ENCODE results near the gene FBXW12. TPM values are rescaled to one million over a fixed set of nuclear protein-coding genes. Genes with fewer than 3 reads are reported as not detected.

The FBXW12 gene
- total RNA-seq, 1 experiment from 2014 or later = not detected

GRCh38 chr3:48436477-48436787 lies 64.4 kb downstream of the FBXW12 start:
- TF ChIP-seq EZH2phosphoT487 (IDR thresholded peaks at IDR 0.05; ENCODE audit: borderline replicate concordance, low read length) (no peak), CTCF (conservative IDR thresholded peaks at IDR 0.05; ENCODE audit: low read depth, low read length) (no peak), EZH2 (IDR thresholded peaks at IDR 0.05; ENCODE audit: low read length, unreplicated experiment) (no peak)
- Histone ChIP-seq H3K9ac (ENCODE audit: low read length) (no peak overlapping the region), H3K4me1 (ENCODE audit: insufficient read depth, low read length) (peaks cover 11% of the 10 kb centered on the region), H4K20me1 (ENCODE audit: low read length) (peaks cover 2% of the 10 kb centered on the region), H3K9me2 (replicated peaks; ENCODE audit: low read length) (no peaks in the 10 kb centered on the region), H3K36me3 (ENCODE audit: low read depth, low read length) (peaks cover 15% of the 10 kb centered on the region), H3K4me2 (ENCODE audit: low read length) (no peak overlapping the region), H3K27me3 (ENCODE audit: low read length) (no peaks in the 10 kb centered on the region), H3K4me3 (ENCODE audit: low read length) (no peak overlapping the region), H3K27ac (ENCODE audit: low read length) (no peak overlapping the region), H3K9me3 (ENCODE audit: low read length) (no peaks in the 10 kb centered on the region), H2AFZ (ENCODE audit: low read length) (no peak overlapping the region), H3F3A (ENCODE audit: low read length, unreplicated experiment) (no peaks in the 10 kb centered on the region), H3K79me2 (ENCODE audit: low read length) (peaks cover 31% of the 10 kb centered on the region)
- ChIA-PET POLR2A (ENCODE audit: unreplicated experiment) (interaction anchor here (0.8 kb wide), 1 partner anchor 35 kb away, joined by 4 read pairs; no protein-coding TSS in a partner anchor), CTCF (interaction anchor here (0.5 to 2.3 kb wide), 40 partner anchors 9 to 555 kb away, joined by 3 to 222 read pairs (median 5); partner anchors contain the start of genes ATRIP, PFKFB4 and ZNF589)
- DNase-seq (no peak), ATAC-seq (no peak)
- intact Hi-C loops (cut with micrococcal nuclease) = loop anchor here (1.0 kb wide), 4 partner anchors 35 to 242 kb away; no protein-coding TSS in a partner anchor
- BruUV-seq (replicated peaks) = no TSS peak

- peaks cover 36% of the 10 kb centered on the region for H3K79me2 ChIP-seq (ENCODE audit: low read length)
- no peak for TF ChIP-seq CTCF (conservative IDR thresholded peaks at IDR 0.05; ENCODE audit: low read depth, low read length)
- no peak for TF ChIP-seq EZH2phosphoT487 (IDR thresholded peaks at IDR 0.05; ENCODE audit: borderline replicate concordance, low read length)
- TF ChIP-seq EZH2 (IDR thresholded peaks at IDR 0.05; ENCODE audit: low read length, unreplicated experiment) = no peak
Observed at GRCh38 chr3:48436855-48437254, 64.8 kb downstream of the FBXW12 start.

GRCh38 chr3:48437812-48438211 lies 65.8 kb downstream of the FBXW12 start:
- Histone ChIP-seq H3K27me3 (ENCODE audit: low read length) (no peaks in the 10 kb centered on the region), H2AFZ (ENCODE audit: low read length) (no peak overlapping the region), H3K36me3 (ENCODE audit: low read depth, low read length) (peaks cover 24% of the 10 kb centered on the region), H3K9me2 (replicated peaks; ENCODE audit: low read length) (no peaks in the 10 kb centered on the region), H3K4me1 (ENCODE audit: insufficient read depth, low read length) (peaks cover 17% of the 10 kb centered on the region), H3K4me3 (ENCODE audit: low read length) (no peak overlapping the region), H4K20me1 (ENCODE audit: low read length) (peaks cover 7% of the 10 kb centered on the region), H3K79me2 (ENCODE audit: low read length) (peaks cover 43% of the 10 kb centered on the region), H3K4me2 (ENCODE audit: low read length) (no peak overlapping the region), H3K27ac (ENCODE audit: low read length) (no peak overlapping the region), H3K9me3 (ENCODE audit: low read length) (no peaks in the 10 kb centered on the region), H3F3A (ENCODE audit: low read length, unreplicated experiment) (no peaks in the 10 kb centered on the region), H3K9ac (ENCODE audit: low read length) (no peak overlapping the region)
- intact Hi-C loops (cut with micrococcal nuclease) = no loop called here
- no TSS peak for BruUV-seq (replicated peaks)
- ATAC-seq (no peak), DNase-seq (no peak)
- no peak for TF ChIP-seq EZH2phosphoT487 (IDR thresholded peaks at IDR 0.05; ENCODE audit: borderline replicate concordance, low read length)
- TF ChIP-seq CTCF (conservative IDR thresholded peaks at IDR 0.05; ENCODE audit: low read depth, low read length) = no peak
- no peak for TF ChIP-seq EZH2 (IDR thresholded peaks at IDR 0.05; ENCODE audit: low read length, unreplicated experiment)
- CTCF ChIA-PET = no interaction called here
- POLR2A ChIA-PET (ENCODE audit: unreplicated experiment) = no interaction called here

More at GRCh38 chr3:48436855-48437254, 64.8 kb downstream of the FBXW12 start:
- DNase-seq (no peak), ATAC-seq (no peak)
- H3K4me3 ChIP-seq (ENCODE audit: low read length) = no peak overlapping the region
- POLR2A ChIA-PET (ENCODE audit: unreplicated experiment) = interaction anchor here (0.8 kb wide), 1 partner anchor 36 kb away, joined by 4 read pairs; no protein-coding TSS in a partner anchor
- no peaks in the 10 kb centered on the region for H3F3A ChIP-seq (ENCODE audit: low read length, unreplicated experiment)
- no peaks in the 10 kb centered on the region for H3K27me3 ChIP-seq (ENCODE audit: low read length)
- intact Hi-C loops (cut with micrococcal nuclease) = loop anchor here (1.0 kb wide), 4 partner anchors 36 to 243 kb away; no protein-coding TSS in a partner anchor
- no peak overlapping the region for H2AFZ ChIP-seq (ENCODE audit: low read length)
- H3K4me1 ChIP-seq (ENCODE audit: insufficient read depth, low read length) = peaks cover 16% of the 10 kb centered on the region
- BruUV-seq (replicated peaks) = no TSS peak
- peaks cover 19% of the 10 kb centered on the region for H3K36me3 ChIP-seq (ENCODE audit: low read depth, low read length)
- CTCF ChIA-PET = interaction anchor here (0.8 to 2.3 kb wide), 8 partner anchors 9 to 248 kb away, joined by 4 to 222 read pairs (median 30); partner anchors contain the start of gene ATRIP
- no peak overlapping the region for H3K27ac ChIP-seq (ENCODE audit: low read length)
- H3K9ac ChIP-seq (ENCODE audit: low read length) = no peak overlapping the region
- no peak overlapping the region for H3K4me2 ChIP-seq (ENCODE audit: low read length)
- H3K9me2 ChIP-seq (replicated peaks; ENCODE audit: low read length) = no peaks in the 10 kb centered on the region
- H4K20me1 ChIP-seq (ENCODE audit: low read length) = peaks cover 6% of the 10 kb centered on the region
- H3K9me3 ChIP-seq (ENCODE audit: low read length) = no peaks in the 10 kb centered on the region
